ENCODE results near the gene PLCB3.
"Not testable (repeated sequence)": the region's sequence is repeated elsewhere in the genome, so short reads cannot be mapped to it uniquely, and the experiment has no call there.

Gene PLCB3

GRCh38 chr11:64304316-64305072 is 53.2 kb downstream of the PLCB3 start:
- DNase-seq (ENCODE audit: low spot score), result peak; percentile 95

- peak; percentile 100 for DNase-seq (ENCODE audit: low spot score)
Measured at GRCh38 chr11:64305075-64305690, 53.9 kb downstream of the PLCB3 start, which contains the start of gene ESRRA. TSS of gene ESRRA (plus strand) at chr11:64305524. CDS start at chr11:64307180, 1,656 bp downstream.

GRCh38 chr11:64305691-64306562 is 54.6 kb downstream of the PLCB3 start:
- DNase-seq (ENCODE audit: low spot score), result peak; percentile 88

- no peak for DNase-seq (ENCODE audit: low spot score)
Measured at GRCh38 chr11:64306563-64306875, 55.2 kb downstream of the PLCB3 start.

GRCh38 chr11:64306876-64307622 is 55.7 kb downstream of the PLCB3 start:
- DNase-seq (ENCODE audit: low spot score), result no peak

- not testable (repeated sequence) for DNase-seq (ENCODE audit: low spot score)
Measured at GRCh38 chr11:64307795-64308194, 56.5 kb downstream of the PLCB3 start.

GRCh38 chr11:64312947-64313346 is 61.6 kb downstream of the PLCB3 start:
- DNase-seq (ENCODE audit: low spot score), result no peak

- no peak for DNase-seq (ENCODE audit: low spot score)
Measured at GRCh38 chr11:64313491-64314145, 62.3 kb downstream of the PLCB3 start.

- no peak for DNase-seq (ENCODE audit: low spot score)
Measured at GRCh38 chr11:64314146-64314804, 62.9 kb downstream of the PLCB3 start.

- no peak for DNase-seq (ENCODE audit: low spot score)
Measured at GRCh38 chr11:64314805-64315561, 63.7 kb downstream of the PLCB3 start.

- not testable (repeated sequence) for DNase-seq (ENCODE audit: low spot score)
Measured at GRCh38 chr11:64315667-64316526, 64.6 kb downstream of the PLCB3 start.

- DNase-seq (ENCODE audit: low spot score), result no peak
Measured at GRCh38 chr11:64316672-64317324, 65.5 kb downstream of the PLCB3 start.

- peak; percentile 92 for DNase-seq (ENCODE audit: low spot score)
Measured at GRCh38 chr11:64317325-64317960, 66.1 kb downstream of the PLCB3 start, which contains the start of gene TRMT112. TSS of gene TRMT112 (minus strand) at chr11:64317559. CDS start at chr11:64317526, 33 bp downstream.

GRCh38 chr11:64317961-64318765 is 66.8 kb downstream of the PLCB3 start, which contains the start of gene PRDX5:
TSS of gene PRDX5 (plus strand) at chr11:64318121. CDS start at chr11:64318216, 95 bp downstream.
- DNase-seq (ENCODE audit: low spot score), result peak; percentile 96

Data from ecto neural progenitor cell (in vitro differentiated cells).